ENCODE results near the gene ZNF593OS.
A peak's percentile ranks its signal among the peaks of the same experiment; 100 is the strongest.

The ZNF593OS gene

DNA sequence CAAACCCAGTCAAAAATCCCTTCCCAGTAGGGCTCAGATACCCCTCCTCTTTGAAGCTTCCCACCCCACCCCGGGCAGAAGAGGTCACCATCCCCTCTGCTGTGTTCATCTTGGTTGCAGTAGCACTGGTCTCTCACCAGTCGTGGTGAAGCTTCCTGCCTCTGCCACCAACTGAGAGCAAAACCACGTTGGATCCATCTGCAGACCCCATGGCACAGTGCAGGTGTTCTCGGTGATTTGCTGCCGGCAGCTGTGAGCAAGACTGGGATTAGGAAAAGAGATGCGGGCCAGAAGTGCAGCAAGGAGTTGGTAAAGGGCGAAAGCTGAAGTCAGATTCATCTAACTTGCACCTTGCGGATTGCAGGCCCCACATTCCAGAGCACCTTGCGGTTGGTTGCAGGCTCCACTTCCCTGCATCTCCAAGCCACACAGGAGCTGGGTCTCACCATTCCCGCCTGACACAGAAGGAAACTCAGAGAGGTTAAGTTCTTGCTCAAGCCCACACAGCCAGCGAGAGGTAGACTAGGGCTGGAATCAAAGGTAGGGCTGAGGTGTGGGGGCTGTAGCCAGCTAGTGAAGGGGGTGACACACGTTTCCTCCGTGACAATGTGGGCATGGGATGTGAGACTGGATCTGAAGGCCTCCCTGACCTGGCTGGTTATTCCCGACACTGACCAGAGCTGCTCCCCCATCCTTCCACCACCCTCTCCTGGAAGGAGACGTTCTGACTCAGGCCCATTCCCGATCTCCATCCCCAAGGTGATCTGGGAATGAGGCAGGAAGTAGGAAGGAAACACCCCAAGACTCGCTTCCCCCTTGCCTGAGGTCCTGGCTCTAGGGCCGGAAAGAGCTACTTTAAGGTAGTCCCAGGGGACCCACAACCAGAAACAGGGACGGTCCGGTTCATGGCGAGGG, 16.0 kb downstream of the ZNF593OS start:
- no peak overlapping the region for H3K4me3 ChIP-seq (replicated peaks; ENCODE audit: low read depth, low read length)
- TF ChIP-seq, protein P1, sequence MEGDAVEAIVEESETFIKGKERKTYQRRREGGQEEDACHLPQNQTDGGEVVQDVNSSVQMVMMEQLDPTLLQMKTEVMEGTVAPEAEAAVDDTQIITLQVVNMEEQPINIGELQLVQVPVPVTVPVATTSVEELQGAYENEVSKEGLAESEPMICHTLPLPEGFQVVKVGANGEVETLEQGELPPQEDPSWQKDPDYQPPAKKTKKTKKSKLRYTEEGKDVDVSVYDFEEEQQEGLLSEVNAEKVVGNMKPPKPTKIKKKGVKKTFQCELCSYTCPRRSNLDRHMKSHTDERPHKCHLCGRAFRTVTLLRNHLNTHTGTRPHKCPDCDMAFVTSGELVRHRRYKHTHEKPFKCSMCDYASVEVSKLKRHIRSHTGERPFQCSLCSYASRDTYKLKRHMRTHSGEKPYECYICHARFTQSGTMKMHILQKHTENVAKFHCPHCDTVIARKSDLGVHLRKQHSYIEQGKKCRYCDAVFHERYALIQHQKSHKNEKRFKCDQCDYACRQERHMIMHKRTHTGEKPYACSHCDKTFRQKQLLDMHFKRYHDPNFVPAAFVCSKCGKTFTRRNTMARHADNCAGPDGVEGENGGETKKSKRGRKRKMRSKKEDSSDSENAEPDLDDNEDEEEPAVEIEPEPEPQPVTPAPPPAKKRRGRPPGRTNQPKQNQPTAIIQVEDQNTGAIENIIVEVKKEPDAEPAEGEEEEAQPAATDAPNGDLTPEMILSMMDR (IDR thresholded peaks at IDR 0.05; ENCODE audit: low read depth, low read length, missing control alignments): no peak
- no peak for DNase-seq (ENCODE audit: extremely low read depth, low read depth)

DNA sequence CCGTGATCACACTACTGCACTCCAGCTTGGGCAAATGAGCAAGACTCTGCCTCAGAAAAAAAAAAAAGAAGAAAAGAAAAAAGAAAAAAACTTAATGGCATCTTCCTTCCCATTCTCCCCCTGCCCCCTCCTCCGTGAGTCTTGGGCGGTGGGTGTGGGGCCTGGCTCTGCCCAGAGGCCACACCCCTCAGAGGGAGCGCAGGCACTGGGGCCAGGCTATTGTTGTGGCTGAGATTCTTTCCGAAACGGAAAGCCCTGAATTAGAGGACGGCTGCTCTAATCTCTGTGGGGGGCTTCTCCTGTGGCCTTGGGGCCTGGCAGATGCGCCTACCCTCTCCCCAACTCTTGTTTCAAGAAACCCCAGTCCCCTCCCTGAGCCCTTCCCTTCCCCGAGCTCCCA, 16.9 kb downstream of the ZNF593OS start:
- TF ChIP-seq, protein P1 (IDR thresholded peaks at IDR 0.05; ENCODE audit: low read depth, low read length, missing control alignments): no peak
- H3K4me3 ChIP-seq (replicated peaks; ENCODE audit: low read depth, low read length): no peak overlapping the region
- no peak for DNase-seq (ENCODE audit: extremely low read depth, low read depth)

DNA sequence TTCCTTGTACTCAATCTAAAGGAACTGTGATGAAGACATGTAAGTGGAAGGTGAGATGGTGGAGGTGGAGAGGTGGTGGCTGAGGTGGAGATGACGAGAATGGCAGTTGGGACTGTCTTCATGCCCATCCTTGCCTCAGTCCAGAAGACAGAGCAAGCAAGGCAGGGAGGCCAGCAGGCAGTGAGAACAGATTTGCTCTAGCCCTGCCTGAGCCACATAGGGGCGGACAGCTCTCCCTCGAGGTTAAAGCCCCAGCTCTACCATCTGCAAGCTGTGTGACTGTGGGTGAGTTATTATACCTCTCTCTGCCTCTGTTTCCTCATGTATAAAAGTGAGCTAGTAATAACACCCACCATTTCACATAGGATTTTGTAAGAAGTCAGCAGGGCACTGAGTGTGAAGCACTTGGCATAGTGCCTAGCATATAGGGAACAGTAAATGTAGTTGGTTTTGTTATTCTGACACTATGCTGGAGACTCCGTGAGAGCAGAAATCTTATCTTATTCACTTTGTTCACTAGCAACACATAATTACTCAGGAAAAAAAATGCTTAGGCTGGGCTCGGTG, 17.6 kb downstream of the ZNF593OS start:
- TF ChIP-seq, protein P1 (IDR thresholded peaks at IDR 0.05; ENCODE audit: low read depth, low read length, missing control alignments): no peak
- no peak overlapping the region for H3K4me3 ChIP-seq (replicated peaks; ENCODE audit: low read depth, low read length)
- DNase-seq (ENCODE audit: extremely low read depth, low read depth): no peak

DNA sequence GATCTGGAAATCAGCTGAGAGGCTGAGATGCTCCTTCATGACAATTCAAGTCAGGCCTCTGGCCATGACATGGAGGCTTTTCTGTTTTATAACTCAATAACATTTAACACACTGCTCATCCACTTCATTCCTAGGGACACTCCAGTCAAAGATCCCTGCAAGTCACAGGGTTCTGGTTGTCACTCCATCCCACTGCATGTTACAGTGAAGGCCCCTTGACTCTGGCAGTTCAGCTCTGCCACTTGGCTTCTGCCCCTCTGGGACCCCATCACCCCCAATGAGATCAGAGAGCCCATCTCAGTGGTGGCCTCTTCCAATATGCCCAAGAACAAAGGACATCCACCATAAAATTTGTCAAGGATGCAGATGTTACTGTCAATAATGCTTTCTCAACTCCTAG, 22.7 kb downstream of the ZNF593OS start:
- DNase-seq (ENCODE audit: extremely low read depth, low read depth): no peak
- no peak overlapping the region for H3K4me3 ChIP-seq (replicated peaks; ENCODE audit: low read depth, low read length)
- TF ChIP-seq, protein P1 (IDR thresholded peaks at IDR 0.05; ENCODE audit: low read depth, low read length, missing control alignments): no peak

DNA sequence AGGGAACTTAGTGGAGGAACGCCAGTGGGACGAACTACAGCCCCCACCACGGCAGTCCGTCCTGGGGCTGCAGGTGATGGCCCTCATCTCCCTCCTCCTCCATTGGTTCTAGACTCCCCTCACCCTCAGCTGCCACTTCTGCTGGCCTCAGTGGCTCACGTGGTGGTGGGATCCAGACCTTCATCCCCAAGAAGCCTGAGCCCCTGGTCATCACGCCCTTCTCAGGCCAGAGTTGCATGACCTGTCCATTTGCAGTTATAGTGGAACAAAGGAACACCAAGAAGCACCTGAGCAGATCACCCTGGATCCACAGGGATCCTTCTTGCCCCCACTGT, 25.7 kb downstream of the ZNF593OS start:
- DNase-seq (ENCODE audit: extremely low read depth, low read depth): no peak
- H3K4me3 ChIP-seq (replicated peaks; ENCODE audit: low read depth, low read length): no peak overlapping the region
- TF ChIP-seq, protein P1 (IDR thresholded peaks at IDR 0.05; ENCODE audit: low read depth, low read length, missing control alignments): no peak

DNA sequence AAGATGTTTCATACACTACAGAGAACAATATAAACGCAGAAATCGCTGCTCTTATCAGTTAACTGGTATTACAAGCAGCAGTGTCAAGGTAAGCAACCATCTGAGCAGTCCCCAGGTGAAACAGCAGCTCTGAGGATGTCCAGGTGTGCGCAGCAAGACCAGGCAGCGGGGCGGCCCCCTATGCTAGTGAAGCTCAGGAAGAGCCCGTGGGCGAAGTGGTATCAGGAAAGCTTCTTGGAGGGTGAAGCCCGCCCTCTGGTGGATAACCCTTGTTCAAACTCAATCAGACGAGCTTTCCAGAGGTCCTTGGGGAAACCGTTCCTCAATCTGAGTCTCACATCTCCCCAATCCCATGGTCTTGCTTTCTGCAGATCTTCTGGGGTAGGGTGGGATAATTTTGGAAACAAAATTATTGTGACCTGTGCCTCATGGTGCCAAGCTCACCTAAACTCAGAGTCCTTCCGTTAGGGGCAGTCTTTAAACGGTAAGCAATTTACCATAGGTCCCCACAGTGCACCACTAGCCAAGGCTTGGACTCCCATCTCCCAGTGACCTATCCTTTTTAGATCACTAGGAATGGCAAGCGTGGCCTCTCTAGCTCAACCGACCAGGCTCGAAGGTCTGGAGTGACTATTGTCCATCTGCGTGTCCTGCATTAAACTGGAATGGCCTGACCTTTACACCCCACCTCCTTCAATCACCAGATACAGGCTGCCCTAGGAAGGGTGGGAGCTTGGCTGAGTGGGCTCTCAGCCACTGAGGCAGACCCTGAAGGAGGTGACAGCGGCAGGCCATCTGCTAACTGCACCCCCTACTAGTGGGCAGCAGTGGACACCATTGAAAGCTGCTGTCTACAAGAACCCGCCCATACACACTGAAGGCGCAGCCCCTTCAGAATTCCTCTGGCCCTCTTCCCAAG, 26.3 kb downstream of the ZNF593OS start:
- TF ChIP-seq, protein P1 (IDR thresholded peaks at IDR 0.05; ENCODE audit: low read depth, low read length, missing control alignments): peak; percentile 74
- H3K4me3 ChIP-seq (replicated peaks; ENCODE audit: low read depth, low read length): no peak overlapping the region
- DNase-seq (ENCODE audit: extremely low read depth, low read depth): no peak
